GM18873 (cell line): ENCODE results near the gene WDR75.

Experiments
- ATAC-seq: cut with Tn5 transposase; IDR thresholded peaks from one replicate; pipeline ENCODE4 v1.9.1; 2021; ENCODE audit warnings: mild to moderate bottlenecking, moderate library complexity, moderate number of reproducible peaks; ENCODE audit not compliant: unreplicated experiment, low FRiP score

Gene WDR75

DNA sequence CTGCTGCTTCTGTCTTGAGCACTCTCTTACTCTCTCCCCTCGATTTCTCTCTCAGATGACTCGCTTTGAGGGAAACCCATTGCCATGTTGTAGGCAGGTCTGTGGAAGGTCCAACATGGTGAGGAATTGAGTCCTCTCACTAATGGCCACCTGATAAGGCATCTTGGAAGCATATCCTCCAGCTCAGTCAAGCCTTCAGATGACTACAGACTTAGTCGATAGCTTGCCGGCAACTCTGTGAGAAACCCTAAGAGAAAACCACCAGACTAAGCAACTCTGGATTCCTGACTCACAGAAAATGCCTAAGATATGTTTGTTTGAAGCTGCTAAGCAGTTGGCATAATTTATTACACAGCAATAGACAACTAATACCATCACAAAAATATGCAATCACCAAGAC lies 51.2 kb downstream of the WDR75 start:
- no peak for ATAC-seq

DNA sequence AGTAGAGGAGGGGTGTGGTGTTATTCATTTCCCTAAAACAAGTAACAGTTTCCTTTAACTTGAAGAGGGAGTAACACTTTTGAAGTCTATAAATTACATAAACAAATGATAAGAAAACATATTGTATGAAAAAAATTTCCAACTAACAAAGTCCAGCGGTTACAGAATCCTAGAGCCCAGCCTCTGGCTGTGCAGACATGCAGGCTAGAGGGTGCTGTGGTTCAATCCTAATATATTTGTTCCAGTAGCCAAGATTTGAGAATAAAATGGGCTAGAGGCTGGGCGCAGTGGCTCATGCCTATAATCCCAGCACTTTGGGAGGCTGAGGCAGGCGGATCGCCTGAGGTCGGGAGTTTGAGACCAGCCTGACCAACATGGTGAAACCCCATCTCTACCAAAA lies 56.9 kb downstream of the WDR75 start:
- no peak for ATAC-seq

DNA sequence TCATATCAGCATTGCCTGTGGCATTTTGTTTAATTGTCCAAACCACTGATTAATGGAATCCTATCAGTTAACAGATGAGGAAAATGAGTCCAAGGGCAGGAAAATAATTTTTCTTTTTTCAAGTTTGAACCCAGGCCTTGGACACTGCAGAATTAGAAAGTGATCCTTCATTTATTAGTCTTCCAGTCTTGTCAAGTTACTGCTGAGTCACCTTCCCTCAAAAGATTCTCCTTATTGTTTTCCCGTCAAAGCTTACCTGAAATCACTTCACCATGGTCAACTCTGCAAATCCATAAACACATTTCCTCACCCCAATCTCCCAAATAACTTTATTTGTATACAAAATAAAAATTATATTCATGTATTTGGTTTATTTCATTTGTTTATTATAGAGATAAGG lies 57.9 kb downstream of the WDR75 start:
- no peak for ATAC-seq

DNA sequence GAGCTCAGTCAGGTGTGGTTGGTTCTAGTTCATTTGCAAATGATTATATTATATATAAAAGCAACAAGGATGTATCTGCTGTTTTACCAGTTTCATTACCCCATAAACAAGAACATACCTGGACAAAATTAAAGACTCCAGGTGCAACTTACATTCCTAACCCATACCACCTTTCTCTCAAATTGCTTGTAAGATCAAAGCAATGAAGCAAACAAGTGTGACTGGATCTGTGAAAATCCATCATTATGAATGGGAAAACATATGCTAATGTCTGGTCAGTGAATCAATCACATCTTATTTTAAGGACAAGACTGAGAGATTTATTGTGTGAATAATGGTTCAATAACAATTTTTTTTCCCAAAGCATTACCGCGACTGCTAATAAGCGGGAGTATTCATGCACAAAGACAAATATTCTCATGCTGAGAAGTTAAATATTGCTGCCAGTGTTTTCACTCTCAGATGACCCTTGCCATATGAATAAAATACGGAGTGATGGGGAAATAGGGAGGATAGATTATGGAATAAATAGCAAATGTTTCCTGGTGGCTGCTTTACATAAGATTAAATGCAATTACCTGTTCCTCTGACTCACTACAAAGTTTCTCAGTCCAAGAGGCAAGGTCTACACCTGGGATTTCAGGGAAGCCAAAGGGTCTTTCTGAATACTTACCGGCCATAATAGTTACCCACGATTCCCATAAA lies 59.3 kb downstream of the WDR75 start:
- ATAC-seq: no peak

DNA sequence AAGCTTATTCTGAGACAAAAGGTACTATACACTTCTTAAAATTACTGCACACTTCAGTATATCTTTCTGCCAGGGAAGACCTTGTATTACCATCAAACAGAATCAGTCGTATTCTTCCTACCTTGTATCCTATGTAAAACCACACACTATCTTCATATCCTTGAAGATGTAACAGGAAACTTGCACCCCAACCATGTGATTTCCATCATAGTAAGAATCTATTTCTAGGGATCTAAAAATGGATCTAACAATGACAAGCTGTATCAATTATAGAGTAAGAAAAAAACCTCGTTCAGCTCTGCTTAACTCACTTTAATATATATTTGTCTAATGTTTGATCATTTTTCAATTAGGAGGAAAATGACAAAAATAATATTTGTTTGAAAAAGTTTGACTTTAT lies 60.2 kb downstream of the WDR75 start:
- ATAC-seq: no peak

DNA sequence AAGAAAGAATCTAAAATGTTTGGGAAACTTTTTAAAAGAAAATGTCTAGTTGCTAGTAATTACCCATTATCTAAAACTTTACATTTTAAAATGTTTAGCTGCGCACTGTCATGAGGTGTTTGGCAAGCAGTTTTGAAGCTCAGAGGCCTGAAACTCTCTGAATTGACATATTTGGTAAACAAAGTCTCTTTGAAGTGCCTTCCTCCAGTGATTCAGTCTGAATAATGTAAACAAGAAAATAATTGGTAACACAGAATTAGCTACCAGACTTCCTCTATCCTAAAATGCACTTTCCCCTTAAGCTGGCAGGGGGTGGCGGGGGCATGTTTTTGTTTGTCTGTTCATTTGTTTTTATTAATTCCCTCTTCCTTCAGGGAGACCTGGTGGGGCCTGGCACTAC lies 61.4 kb downstream of the WDR75 start:
- no peak for ATAC-seq

DNA sequence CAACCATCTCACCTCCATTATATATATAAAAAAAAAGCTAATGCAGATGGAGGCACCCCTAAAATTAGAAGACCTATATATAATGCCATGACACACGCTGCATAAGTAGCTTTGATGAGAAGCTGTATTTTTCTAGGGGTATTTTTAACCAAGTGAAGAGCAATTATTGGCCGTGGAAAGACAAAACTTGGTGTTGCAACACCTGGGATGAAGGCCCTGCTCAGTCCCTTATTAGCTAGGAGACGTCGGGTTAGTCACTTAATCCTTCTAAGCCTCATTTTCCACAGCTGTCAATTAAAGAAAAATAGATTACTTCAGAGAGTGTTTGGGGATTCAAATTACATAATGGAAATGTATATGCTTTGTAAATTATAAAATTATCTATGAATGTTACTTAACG lies 63.0 kb downstream of the WDR75 start:
- ATAC-seq: no peak

DNA sequence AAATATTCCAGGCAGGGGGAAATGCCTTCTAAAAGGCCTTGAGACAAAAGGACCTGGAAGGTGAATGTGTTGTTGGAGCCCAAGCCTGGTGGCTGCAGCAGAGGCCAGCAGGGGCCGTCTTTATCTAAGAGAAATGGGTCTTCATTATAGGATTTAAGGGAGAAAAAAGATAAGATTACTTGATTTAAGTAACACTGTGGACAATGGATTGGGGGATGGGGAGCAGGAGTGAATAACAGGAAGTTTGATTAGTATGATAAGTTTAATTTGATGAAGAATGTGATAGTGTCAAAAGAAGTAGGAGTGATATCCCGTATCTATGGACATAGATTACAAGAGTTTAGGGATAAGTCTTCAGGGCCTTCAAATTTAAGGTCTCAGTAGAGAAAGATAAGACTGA lies 64.2 kb downstream of the WDR75 start:
- ATAC-seq: no peak

DNA sequence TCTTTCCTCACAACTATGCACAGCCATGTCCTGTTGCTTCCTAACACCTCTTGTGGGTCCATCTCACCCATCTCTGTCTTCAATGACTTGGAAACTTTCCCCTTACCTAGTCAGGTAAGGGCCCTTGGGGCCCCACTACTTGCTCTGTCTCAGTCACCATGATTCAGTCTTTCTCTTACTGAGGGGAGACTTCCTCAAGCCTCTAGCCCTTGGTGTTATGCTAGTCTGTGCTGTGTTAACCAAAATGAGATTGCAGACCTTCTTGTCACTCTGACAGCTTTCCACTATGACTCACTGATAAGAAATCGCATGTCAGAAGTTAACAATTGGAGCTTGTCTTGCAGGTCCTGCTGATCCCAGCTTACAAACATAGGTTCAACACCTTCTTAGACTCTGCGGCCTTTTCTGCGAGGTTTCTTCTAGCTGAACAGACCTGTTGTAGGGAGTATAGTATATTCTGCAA lies 65.3 kb downstream of the WDR75 start:
- ATAC-seq: no peak

DNA sequence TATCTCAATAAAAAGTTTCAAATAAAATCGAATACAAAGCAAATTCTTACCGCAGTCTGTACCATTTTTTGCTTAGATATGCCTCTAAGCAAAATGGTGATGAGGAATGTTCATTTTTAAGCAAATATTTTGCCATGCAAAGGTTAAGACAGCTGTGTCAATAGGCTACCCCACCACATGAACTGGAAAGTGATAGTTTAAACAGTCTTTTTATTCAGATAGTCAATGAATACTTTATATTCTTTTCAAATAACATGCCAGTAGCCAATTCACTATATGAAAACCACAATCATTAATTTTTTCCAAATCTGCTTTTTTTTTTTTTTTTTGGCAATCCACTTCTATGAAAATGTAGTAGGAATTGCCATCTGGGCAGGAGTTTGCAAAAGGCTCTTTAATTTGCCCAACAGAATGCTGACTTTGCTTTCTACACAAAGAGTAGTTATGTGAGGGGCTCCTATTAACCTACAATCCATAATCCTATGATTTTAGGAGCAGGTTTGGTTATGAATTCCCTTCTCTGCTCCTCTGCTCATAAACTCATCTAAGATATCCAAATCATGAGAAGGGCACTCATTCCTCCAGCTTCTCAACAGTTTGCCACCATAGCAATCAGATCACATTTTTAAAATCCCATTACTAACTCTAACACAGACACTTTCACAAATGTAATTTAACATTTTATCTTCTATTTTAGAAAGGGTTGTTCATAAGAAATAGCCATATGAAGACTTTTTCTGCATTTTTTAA lies 70.1 kb downstream of the WDR75 start:
- ATAC-seq: no peak

DNA sequence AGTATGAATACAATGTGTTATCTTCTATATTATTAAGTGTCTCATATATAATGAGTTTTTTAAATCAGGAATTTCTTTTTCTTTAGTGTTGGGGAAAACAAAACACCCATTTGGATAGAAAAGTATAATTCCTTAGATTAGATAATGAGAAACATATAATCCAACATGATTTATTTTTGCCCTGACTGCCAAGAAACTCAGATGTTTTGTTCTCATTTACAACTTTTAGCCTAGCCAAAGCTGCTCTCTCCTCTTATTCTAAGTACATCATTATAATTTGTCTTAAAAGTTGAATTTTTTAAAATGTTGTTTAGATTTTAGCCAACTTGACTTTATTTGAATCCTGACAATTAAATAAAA lies 70.7 kb downstream of the WDR75 start:
- no peak for ATAC-seq

DNA sequence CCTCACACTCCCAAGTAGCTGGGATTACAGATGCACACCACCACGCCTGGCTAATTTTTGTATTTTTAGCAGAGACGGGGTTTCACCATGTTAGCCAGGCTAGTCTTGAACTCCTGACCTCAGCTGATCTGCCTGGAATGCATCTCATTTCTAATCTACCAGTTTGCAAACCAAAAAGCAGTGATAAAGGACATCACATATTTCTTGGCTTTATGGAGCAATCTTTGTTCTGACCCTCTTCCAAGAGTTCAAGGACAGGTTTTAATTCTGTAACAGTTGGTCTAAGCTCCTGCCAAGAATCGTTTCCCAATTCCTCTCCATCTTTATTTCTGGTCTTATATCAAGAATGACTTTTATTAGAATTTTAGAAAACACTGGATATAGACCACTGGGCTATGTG lies 71.6 kb downstream of the WDR75 start:
- ATAC-seq: no peak

DNA sequence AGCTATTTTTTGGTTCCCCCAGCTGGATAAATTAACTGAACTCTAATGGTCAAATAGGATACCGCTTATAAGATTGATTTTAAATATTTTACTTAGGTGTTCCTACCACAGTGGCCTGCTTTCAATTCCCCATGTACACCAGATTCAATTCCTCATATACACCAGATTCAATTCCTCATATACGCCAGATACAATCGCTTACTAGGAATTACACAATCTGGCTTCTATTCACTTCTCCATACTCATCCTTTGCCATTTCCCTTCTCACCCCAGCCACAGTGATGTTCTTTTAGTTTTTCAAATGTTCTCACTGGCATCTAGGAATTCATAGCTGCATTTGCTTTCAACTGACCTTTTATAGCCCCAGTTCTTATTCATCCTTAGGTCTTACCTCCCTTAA lies 72.8 kb downstream of the WDR75 start:
- no peak for ATAC-seq

DNA sequence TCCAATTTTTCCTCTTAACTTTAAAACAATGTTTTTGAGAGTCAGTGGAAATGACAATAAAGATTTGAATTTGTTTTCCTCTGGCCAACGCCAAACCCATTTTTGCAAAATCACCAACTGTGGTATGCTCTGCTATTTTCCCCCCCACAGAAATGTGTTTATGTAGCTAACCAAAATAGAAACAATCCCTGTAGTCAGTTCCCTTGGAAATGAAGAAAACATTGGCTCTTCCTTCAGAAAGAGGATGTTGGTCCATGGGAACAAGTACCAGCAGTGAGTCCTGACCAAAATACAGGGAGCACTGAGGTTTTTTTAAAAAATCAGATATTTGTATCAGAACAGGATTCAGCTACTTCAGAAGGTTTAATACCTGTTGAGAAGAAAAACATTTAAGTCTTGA lies 74.0 kb downstream of the WDR75 start:
- ATAC-seq: no peak

DNA sequence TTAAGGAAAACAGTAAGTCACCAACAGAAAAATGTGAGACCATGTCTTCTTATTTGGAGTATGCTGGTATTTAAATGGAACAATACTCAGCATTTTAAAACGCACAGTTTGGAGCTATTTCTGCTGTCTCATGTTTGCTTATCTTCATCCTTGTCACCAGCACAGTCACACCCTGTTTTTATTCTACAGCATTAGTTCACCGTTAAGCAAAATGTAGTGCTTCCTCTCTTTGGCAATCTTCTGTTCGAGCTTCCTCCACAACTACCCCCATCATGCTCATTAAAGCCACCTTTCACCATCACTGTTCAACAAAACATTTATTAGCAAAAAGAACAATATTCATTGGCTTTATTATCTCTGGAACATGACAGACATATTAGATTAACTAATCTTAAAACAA lies 75.3 kb downstream of the WDR75 start:
- ATAC-seq: no peak

DNA sequence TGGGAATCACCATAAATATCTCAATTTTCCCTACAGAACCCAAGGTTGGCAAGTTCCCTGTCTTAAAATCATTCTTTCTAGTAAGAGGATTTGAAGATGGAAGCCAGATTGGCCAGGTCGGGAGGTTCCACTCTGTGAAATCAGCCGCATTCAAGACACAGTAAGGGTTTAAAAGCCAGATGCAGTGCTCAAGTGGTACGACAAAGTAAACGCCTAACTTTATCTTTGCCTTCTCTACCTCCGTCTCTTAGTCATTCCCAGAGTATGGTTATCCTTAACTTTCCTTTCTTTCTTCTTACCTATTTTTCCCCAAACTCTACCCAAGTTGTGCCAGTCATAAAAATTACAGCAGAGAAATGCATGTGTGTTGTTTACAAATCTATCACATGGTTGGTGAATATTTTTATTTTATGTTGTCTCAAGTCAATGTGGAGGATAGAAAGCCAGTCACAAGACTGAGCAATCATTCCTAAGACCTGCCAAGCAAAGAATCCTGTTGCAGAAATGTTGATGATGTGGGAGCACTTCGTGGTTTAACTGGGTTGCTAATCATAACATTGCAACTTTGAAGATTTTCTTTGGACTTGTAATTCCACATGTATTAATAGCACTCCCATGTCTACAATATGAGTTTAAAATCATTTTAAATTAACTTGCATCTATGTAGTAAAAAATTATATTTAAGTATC lies 76.7 kb downstream of the WDR75 start:
- no peak for ATAC-seq

DNA sequence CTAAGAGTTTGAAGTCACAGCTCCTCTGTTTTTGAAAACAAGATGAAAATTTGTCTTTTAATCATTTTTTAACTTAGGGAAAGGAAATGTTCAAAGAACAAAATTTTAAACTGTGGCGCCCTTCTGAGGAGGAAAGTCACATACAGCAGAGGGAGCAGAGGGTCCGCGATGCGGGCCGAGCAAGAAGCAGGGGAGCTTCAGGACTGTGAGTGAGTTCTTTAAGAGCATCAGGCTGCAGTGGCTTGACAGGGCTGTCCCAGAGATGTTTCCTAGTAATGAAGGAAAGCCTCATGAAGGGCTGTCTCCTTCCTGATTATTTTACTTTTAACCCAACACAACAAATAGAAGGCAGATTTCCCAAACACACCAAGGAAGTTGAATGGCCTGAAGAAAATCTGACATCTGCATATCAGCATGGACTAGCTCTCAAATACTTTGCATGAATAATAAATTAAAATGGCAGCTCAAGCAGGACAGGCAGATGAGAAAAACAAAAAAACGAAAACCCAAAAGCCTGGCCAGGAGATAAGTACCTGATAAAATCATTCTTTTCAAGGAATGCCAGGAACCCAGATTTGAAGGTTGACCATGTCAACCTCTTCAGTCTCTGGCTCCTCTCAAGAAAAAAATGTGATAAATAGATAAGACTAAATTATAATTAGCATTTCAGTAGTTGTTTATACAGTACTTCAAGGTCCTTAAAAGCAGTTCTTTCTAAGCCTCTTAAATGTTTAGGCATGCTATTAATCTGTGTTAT lies 78.5 kb downstream of the WDR75 start:
- ATAC-seq: no peak

DNA sequence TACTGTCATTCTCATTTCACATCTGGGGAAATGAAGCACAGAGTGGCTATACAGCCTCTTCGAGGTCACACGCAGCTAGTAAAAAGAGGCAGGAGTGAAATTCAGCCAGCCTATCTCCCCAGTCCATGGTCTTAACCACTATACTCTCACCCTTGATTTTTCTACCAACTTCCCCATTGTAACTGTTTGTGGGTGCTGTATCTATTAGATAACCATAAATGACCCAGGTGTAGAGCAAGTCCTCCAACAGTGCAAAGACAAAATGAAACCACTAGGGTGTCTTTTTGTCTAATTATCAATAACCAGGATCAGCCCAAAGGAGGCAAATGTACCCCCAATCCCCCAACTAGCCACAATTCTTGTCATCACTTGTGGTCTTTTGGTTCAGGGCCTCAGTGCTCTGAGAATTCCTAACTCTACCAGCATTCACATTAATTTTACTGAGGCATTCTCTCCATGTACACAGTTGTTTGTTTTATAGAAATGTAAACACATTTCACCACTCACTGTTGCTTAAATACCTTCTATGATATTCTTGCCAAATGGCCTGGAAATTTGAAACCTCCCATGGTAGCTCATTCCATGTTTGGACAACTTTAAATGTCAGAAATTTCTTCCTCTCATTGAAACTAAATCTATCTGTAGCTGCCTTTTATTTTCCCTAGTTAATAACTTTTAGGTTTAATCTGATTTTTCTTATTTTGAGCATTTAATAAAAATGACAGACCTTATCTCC lies 80.6 kb downstream of the WDR75 start:
- no peak for ATAC-seq

DNA sequence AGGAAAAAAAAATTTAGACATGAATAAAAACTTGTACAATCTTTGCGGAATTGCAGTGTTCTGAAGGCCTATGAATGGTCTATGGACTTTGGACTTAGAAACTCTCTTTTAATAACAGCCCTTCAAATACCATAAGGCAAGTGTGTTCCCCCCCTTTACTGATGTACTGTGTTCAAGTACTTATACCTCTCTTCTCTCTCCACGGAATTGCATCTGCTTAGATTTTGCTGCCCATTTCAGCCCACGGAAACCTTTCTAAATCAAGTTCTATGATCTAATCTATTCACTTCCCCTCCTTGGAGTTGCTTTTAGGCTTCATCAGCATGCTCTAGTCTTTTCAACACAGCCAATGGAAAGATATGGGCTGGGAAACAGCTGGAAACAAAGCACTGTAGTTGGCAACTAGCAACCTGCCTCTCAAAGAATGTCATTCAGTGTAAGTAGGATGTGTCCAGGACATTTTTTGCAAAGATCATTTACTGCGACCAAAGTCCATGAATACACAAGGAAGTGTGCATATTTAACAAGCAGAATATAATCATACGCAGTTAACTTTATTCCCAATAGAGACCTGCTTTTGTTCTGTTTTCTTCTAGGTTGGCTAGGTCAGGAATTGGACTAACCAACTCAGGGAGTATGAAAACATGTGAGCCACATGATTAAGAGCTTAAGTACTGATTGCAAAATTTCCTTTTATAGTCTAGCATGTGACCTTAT lies 81.3 kb downstream of the WDR75 start:
- ATAC-seq: no peak

DNA sequence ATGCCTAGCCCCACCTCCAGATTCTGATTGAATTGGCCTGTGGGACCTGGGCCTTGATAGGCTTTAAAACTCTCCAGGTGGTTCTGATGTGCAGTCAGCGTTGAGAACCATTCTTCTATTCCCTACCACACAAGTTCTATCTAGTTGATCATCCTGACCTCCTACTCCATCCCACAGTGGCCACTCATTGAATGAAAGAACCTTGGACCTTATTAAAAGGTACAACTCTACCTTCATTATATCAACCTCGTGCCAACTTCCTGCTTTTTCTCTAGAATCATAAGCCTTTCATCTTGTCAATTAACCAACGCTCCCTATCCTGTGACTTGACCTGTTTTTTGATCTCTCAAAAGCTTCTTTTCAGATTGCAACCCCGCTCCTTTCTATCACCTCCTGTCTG lies 83.5 kb downstream of the WDR75 start:
- no peak for ATAC-seq
